HG03558 (cell line): Measurements from ENCODE around the gene PDGFD.
"Not testable (repeated sequence)": the region's sequence is repeated elsewhere in the genome, so short reads cannot be mapped to it uniquely, and the experiment has no call there.

Source experiments
- ATAC-seq: cut with Tn5 transposase; IDR thresholded peaks from one replicate; pipeline ENCODE4 v1.9.1; 2021; ENCODE audit warnings: moderate number of reproducible peaks; ENCODE audit not compliant: unreplicated experiment; ENCODE audit errors: extremely low read depth

The PDGFD gene

DNA sequence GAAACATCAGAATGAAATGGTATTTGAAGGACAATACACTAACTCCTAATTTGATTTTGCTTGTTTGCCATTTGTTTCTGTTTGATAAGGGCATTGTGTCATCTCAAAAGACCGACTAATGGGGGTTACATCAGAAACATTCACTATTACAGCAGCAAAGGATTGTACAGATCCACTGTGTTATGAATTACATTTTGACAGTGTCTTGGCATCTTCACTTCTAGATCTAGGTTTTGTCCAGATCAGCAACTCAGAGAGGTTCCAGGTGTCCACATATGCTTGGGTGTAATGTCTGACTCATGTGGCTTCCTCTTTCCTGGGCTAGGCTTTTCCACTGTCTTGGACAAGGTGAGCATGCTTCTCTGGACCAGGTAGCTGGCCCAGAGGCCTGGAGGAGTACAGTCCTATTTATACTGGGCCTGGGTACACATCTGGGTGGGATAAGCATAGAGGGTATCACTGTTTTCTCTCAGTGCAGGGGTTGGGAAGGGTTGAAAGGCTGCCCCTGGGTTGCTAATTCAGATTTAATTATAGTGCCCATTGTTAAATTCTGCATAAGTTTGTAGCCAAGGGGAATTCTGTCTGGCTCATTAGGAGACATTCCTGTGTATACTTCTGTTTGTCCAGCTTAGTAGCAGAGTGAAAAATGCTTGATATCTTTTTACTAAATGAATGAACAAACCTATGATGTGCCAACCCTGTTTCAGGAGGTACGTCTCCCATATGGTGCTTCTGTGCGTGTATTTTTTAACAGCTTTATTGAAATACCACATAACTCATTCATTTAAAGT is 103.7 kb downstream of the PDGFD start:
- ATAC-seq: no peak

DNA sequence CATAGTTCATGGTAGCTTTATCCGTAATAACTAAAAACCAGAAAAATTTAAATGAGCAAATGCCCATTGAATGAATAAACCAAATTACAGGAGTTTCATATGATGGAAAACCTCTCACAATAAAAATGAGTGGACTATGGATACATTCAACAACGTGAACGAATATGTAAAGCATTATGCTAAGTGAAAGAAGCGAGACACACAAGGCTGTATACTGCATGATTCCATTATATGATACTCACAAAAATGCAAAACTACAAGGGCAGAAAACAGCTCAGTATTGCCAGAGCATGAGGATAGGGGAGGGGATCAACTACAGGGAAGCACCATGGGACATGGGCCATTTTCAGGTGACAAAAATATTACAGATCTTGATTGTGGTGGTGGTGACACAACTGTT is 105.3 kb downstream of the PDGFD start:
- ATAC-seq: no peak

GRCh38 chr11:104057908-104058307 is 106.0 kb downstream of the PDGFD start:
- no peak for ATAC-seq

DNA sequence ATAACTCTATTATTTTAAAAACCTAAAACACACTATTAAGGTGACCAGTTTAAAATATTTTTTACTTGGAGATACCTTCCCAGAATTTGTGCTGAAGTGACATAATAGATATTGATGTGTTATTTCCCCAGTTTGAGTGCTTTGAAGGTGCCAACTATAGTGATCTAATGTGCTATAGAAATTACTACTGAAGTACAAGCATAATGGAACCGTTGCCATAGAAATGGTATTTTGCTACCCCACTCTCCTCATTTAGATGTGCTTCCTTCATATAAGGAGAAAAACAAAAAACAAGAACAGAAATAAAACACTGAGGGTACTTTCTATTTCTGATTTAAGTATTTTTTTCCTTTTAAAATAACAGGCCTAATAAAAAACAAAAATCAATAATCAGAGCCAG is 108.4 kb downstream of the PDGFD start:
- no peak for ATAC-seq

- no peak for ATAC-seq
Measured at GRCh38 chr11:104054911-104055529, 108.9 kb downstream of the PDGFD start.

- ATAC-seq: no peak
Measured at GRCh38 chr11:104053743-104054478, 110.0 kb downstream of the PDGFD start.

DNA sequence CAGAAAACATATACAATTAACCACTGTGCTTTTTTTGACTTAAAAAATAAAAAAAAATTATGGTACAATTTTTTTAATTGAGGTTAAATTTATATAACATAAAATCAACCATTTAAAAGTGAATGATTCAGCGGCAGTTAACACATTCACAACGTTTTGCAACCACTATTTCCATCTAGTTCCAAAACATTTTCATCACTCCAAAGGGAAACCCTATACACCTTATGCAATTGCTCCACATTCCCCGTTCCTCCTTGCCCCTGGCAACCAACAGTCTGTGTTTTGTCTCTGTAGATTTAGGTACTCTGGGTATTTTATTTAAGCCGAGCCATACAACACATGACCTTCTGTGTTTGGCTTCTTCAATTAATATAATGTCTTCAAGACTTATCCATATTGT is 112.2 kb downstream of the PDGFD start:
- no peak for ATAC-seq

DNA sequence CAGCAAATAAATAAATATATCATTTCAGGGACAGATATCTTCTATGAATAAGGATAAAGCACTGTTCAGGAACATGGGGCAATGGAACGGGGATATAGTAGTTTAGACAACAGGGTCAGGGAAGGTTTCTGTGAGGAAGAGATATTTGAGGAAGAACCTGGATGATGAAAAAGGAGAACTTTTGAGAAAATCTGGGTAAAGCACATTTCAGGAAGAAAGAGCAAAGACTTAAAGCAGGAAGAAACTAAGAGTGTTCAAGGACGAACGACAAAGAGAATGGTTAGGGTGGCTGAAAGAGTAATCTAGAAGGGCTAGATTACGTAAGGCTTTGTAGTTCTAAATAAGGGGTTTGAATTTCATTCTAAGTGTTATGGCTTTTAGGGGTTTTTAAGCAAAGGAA is 114.8 kb downstream of the PDGFD start:
- ATAC-seq: no peak

- not testable (repeated sequence) for ATAC-seq
Measured at GRCh38 chr11:104046858-104047257, 117.1 kb downstream of the PDGFD start.

- no peak for ATAC-seq
Measured at GRCh38 chr11:104046331-104046730, 117.6 kb downstream of the PDGFD start.

GRCh38 chr11:104043678-104044239 is 120.2 kb downstream of the PDGFD start:
- no peak for ATAC-seq

- no peak for ATAC-seq
Measured at GRCh38 chr11:104043142-104043541, 120.8 kb downstream of the PDGFD start.

- ATAC-seq: no peak
Measured at GRCh38 chr11:104041792-104042191, 122.2 kb downstream of the PDGFD start.

- ATAC-seq: no peak
Measured at GRCh38 chr11:104036995-104037394, 127.0 kb downstream of the PDGFD start.

DNA sequence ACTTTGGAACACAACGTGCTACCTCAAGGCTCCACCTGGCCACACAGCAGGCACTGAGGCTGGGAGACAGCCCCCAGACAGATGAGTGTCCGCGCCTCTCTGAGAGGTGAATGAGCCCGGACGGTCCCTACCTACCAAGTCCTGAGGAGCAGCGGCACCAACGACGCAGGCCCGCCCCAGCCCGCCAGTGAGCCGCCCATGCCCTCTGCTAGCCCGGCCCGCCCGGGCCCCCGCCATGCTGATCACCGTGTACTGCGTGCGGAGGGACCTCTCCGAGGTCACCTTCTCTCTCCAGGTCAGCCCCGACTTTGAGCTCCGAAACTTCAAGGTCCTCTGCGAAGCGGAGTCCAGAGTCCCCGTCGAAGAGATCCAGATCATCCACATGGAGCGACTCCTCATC is 127.4 kb downstream of the PDGFD start, which contains the start of gene DDI1:
DDI1 (plus strand) TSS at position 53 of the 400 bp plus-strand sequence; CDS start at position 236, 183 bp downstream.
- no peak for ATAC-seq

DNA sequence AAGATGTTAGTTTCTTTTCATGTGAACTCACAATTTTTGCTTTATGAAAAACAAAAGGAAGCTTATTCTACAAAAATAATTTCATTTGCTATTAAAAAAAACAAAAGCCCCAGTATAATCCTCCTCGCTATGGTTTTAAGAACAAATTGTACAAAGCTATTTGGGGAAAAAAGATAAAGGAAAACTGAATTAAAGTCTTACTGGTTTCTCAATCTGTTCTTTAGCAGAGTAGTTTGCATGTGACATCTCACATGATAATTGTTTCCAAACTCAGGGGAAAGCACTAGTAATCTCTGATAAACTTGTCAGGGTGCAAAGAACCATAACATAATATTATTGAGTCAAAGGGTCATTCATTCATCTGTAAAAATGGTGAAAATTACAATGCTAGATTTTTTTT is 130.4 kb downstream of the PDGFD start:
- ATAC-seq: no peak

DNA sequence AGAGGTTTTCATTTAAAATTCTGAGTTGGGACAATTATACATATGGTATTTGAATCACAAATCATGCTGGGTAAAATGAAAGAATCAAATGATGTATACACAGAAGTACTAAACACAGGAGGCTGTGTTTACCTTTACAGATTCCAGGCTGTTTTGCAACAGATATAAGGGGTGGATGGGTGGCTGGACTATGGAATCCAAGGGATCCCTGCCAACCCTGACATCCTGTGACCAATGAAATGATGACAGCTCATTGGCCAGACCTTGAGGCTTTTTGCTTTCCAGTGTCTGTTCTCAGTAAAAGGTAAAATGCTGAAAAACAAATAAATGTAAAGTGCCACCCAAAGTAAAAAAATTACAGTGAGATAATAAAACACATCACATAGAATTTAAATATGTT is 130.8 kb downstream of the PDGFD start:
- ATAC-seq: no peak

- ATAC-seq: no peak
Measured at GRCh38 chr11:104028476-104029263, 135.3 kb downstream of the PDGFD start.

DNA sequence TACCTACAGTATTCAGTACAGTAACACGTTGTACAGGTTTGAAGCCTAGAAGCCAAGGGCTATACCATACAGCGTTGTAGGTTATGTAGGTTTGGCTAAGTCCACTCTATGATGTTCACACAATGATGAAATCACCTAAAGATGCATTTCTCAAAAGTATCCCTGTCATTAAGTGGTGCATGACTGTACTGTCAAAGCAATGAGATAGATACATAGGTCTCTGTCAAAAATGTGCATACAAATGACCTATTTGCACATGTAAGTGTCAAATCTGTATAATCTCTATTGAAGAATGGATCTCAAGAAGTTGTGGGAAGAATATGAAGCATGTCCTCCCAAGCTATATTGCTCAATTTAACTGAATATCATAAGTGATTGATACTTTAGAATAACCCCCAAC is 139.4 kb downstream of the PDGFD start:
- ATAC-seq: no peak
